ENCODE data around the gene SLC35F4. TPM values are rescaled to one million over a fixed set of nuclear protein-coding genes. Genes with fewer than 3 reads are reported as not detected.

Gene SLC35F4
- total RNA-seq, 1 experiment from 2014 or later, result not detected

DNA sequence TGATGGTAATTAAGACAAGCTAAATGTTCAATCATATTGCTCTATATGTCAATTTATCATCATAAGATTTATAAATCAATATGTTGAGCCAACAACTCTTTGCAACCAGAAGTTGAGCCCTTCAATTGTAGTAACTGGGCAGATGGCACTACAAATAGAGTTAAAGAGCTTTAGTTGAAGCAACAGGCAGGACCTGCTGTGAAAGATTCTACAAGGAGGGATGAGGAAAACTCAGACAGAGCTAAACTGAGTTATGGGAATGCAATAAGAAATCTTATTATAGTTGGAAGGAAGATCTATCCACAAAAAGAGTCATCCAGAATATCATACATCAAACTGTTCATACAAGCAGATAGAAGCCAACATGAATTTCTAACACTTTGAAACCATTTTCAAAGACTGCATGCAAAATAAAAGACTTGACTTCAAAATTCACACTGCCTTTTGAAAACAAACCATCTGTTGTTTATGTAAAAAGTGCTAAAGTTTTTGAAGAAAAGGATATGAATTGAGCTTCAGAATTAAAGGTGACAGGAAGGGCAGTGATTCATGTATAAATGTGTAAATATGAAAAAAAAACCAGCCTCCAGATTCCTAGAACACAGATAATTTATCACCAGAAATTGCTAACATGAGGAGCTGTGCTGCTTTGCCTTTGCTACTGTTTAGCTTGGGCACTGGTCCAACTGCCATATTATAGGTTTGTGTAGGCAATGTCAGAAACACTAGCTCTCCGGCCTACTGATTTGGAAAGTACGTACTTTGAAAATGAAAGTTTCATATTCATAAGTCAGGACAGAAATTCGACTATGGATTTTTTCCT lies 133.2 kb downstream of the SLC35F4 start:
- no TSS peak for BruUV-seq (replicated peaks)
- CTCF ChIA-PET, result no interaction called here
- ATAC-seq, result no peak
- Histone ChIP-seq H3K36me3 (ENCODE audit: control insufficient read depth in 1 of 2, insufficient read depth in 2 of 2, low read length in 2 of 2) (no peaks in the 10 kb centered on the region), H3K27ac (ENCODE audit: low read depth, low read length) (no peak overlapping the region), H3K9me3 (ENCODE audit: control insufficient read depth in 1 of 2, insufficient read depth in 1 of 2, low read depth in 1 of 2, low read length in 2 of 2) (no peaks in the 10 kb centered on the region), H3K9ac (ENCODE audit: low read length) (no peak overlapping the region), H3K9me2 (ENCODE audit: insufficient read depth) (no peaks in the 10 kb centered on the region), H3K4me1 (ENCODE audit: control insufficient read depth in 1 of 2, insufficient read depth in 2 of 2, low read length in 2 of 2) (no peaks in the 10 kb centered on the region), H4K20me1 (ENCODE audit: insufficient read depth) (no peaks in the 10 kb centered on the region), H3K79me2 (ENCODE audit: insufficient read depth, low read length) (no peaks in the 10 kb centered on the region), H2AFZ (ENCODE audit: low read depth, low read length, poor library complexity, severe bottlenecking) (no peak overlapping the region), H3K27me3 (ENCODE audit: insufficient read depth, low read length) (no peaks in the 10 kb centered on the region), H3K4me2 (ENCODE audit: low read length) (no peak overlapping the region), H3K4me3 (replicated peaks in 1 of 2; ENCODE audit: low read depth in 1 of 2, low read length in 2 of 2) (no peak overlapping the region)
- intact Hi-C loops (cut with micrococcal nuclease), result no loop called here
- RAD21 ChIA-PET (ENCODE audit: low non-redundant PET in 1 of 2, low total read pairs in 2 of 2, uncharacterized antibody in 2 of 2, unreplicated experiment in 2 of 2), result no interaction called here
- POLR2A ChIA-PET, result no interaction called here
- TF ChIP-seq POLR2AphosphoS5 (IDR thresholded peaks at IDR 0.05; ENCODE audit: low read depth, low read length) (no peak), ZNF274 (IDR thresholded peaks at IDR 0.05; ENCODE audit: low read depth, low read length) (no peak), CEBPB (IDR thresholded peaks at IDR 0.05; ENCODE audit: low read depth) (no peak), EZH2 (IDR thresholded peaks at IDR 0.05) (no peak), SIN3A (IDR thresholded peaks at IDR 0.05; ENCODE audit: low read depth) (no peak), JUND (IDR thresholded peaks at IDR 0.05) (no peak), CBX3 (IDR thresholded peaks at IDR 0.05; ENCODE audit: low read depth) (no peak), SRF (IDR thresholded peaks at IDR 0.05; ENCODE audit: low read depth) (no peak), ELF1 (IDR thresholded peaks at IDR 0.05; ENCODE audit: borderline replicate concordance, low read depth) (no peak)
- TF ChIP-seq, protein P1, sequence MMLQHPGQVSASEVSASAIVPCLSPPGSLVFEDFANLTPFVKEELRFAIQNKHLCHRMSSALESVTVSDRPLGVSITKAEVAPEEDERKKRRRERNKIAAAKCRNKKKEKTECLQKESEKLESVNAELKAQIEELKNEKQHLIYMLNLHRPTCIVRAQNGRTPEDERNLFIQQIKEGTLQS (IDR thresholded peaks at IDR 0.05), result no peak
- TF ChIP-seq, protein P2, sequence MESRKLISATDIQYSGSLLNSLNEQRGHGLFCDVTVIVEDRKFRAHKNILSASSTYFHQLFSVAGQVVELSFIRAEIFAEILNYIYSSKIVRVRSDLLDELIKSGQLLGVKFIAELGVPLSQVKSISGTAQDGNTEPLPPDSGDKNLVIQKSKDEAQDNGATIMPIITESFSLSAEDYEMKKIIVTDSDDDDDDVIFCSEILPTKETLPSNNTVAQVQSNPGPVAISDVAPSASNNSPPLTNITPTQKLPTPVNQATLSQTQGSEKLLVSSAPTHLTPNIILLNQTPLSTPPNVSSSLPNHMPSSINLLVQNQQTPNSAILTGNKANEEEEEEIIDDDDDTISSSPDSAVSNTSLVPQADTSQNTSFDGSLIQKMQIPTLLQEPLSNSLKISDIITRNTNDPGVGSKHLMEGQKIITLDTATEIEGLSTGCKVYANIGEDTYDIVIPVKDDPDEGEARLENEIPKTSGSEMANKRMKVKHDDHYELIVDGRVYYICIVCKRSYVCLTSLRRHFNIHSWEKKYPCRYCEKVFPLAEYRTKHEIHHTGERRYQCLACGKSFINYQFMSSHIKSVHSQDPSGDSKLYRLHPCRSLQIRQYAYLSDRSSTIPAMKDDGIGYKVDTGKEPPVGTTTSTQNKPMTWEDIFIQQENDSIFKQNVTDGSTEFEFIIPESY (IDR thresholded peaks at IDR 0.05; ENCODE audit: extremely low read depth, insufficient replicate concordance, low read length), result no peak
- DNase-seq (ENCODE audit: low read depth, low spot score), result no peak
